Endometrial microvascular endothelial cells (primary cell): ENCODE data around the gene DNAH2. TPM values are rescaled to one million over a fixed set of nuclear protein-coding genes. Genes with fewer than 3 reads are reported as not detected.

Source experiments
- in situ Hi-C: cut with HindIII; loops from 2 replicates; pipeline ENCODE4 v1.10.0; 2017; ENCODE audit warnings: low sequenced_read_pairs, low pct_unique_long_range_greater_than_20kb; ENCODE audit errors: inconsistent ontology term
- total RNA-seq: library from RNA; depleted of rRNA; stranded (reverse); fragments of >200 nt; gene quantifications from one replicate; pipeline ENCODE4 v1.2.3, GENCODE V29; 2015; ENCODE audit errors: inconsistent ontology term

The DNAH2 gene
- total RNA-seq, 1 donor from 2014 or later: 1.1 TPM

GRCh38 chr17:7715936-7716886 is 1.3 kb upstream of the DNAH2 start:
- in situ Hi-C loops: no loop called here

- in situ Hi-C loops: no loop called here
Measured at GRCh38 chr17:7717756-7718350, 309 bp downstream of the DNAH2 start.

GRCh38 chr17:7719661-7720060 is 2.1 kb downstream of the DNAH2 start:
- in situ Hi-C loops: no loop called here

- in situ Hi-C loops: no loop called here
Measured at GRCh38 chr17:7720125-7720524, 2.6 kb downstream of the DNAH2 start.

- in situ Hi-C loops: no loop called here
Measured at GRCh38 chr17:7721612-7722011, 4.1 kb downstream of the DNAH2 start.

GRCh38 chr17:7727886-7728285 is 10.3 kb downstream of the DNAH2 start:
- in situ Hi-C loops: no loop called here

GRCh38 chr17:7729816-7730215 is 12.3 kb downstream of the DNAH2 start:
- in situ Hi-C loops: no loop called here

GRCh38 chr17:7732981-7733539 is 15.5 kb downstream of the DNAH2 start:
- in situ Hi-C loops: no loop called here

GRCh38 chr17:7737601-7738000 is 20.1 kb downstream of the DNAH2 start:
- in situ Hi-C loops: no loop called here

- in situ Hi-C loops: no loop called here
Measured at GRCh38 chr17:7739746-7740145, 22.2 kb downstream of the DNAH2 start.

- in situ Hi-C loops: no loop called here
Measured at GRCh38 chr17:7740481-7741001, 23.0 kb downstream of the DNAH2 start.

- in situ Hi-C loops: no loop called here
Measured at GRCh38 chr17:7742729-7743128, 25.2 kb downstream of the DNAH2 start.

GRCh38 chr17:7744416-7744815 is 26.9 kb downstream of the DNAH2 start:
- in situ Hi-C loops: no loop called here

- in situ Hi-C loops: no loop called here
Measured at GRCh38 chr17:7745748-7746470, 28.4 kb downstream of the DNAH2 start.

GRCh38 chr17:7747635-7748071 is 30.1 kb downstream of the DNAH2 start:
- in situ Hi-C loops: no loop called here

GRCh38 chr17:7748076-7748775 is 30.7 kb downstream of the DNAH2 start:
- in situ Hi-C loops: no loop called here

GRCh38 chr17:7750321-7750821 is 32.8 kb downstream of the DNAH2 start:
- in situ Hi-C loops: no loop called here

- in situ Hi-C loops: no loop called here
Measured at GRCh38 chr17:7754656-7755055, 37.1 kb downstream of the DNAH2 start.
